K562 (cell line): ENCODE measurements around the gene PLCG2. TPM values are rescaled to one million over a fixed set of nuclear protein-coding genes. Genes with fewer than 3 reads are reported as not detected.

ENCODE experiments used
- CCNT2 ChIP-seq: IDR thresholded peaks from 2 replicates; pipeline ENCODE4 v1.6.1; 2011; ENCODE audit warnings: borderline replicate concordance, low read depth, mild to moderate bottlenecking, moderate library complexity, mixed read lengths, low read length; ENCODE audit not compliant: insufficient read length; ENCODE audit errors: extremely low read depth
- E2F3 ChIP-seq: fragments of 250-450 bp; sonication (Bioruptor Pico); IDR thresholded peaks from 2 replicates; pipeline ENCODE4 v1.4.0; 2020; ENCODE audit warnings: mild to moderate bottlenecking
- ELF1 ChIP-seq: fragments of 200-800 bp; sonication (Bioruptor generic); IDR thresholded peaks from 2 replicates; pipeline ENCODE4 v1.6.1; 2016; ENCODE audit warnings: missing genetic modification characterization, missing compliant biosample characterization
- ELF4 ChIP-seq: fragments of 450-650 bp; formaldehyde crosslinking; IDR thresholded peaks from 2 replicates; pipeline ENCODE4 v1.4.0; 2022; ENCODE audit warnings: missing genetic modification characterization
- GTF2A2 ChIP-seq: IDR thresholded peaks from 2 replicates; pipeline ENCODE4 v1.6.1; 2016; ENCODE audit warnings: mild to moderate bottlenecking, missing genetic modification characterization, missing compliant biosample characterization
- HMG20B ChIP-seq: fragments of 250-450 bp; sonication (Bioruptor Pico); IDR thresholded peaks from 2 replicates; pipeline ENCODE4 v1.5.0; 2021; ENCODE audit warnings: mild to moderate bottlenecking
- HNRNPLL ChIP-seq: fragments of 200-400 bp; formaldehyde crosslinking; IDR thresholded peaks from 2 replicates; pipeline ENCODE4 v1.6.1; 2017; ENCODE audit warnings: low read length, low read depth, mild to moderate bottlenecking; ENCODE audit not compliant: poor library complexity, severe bottlenecking
- KDM4B ChIP-seq, 2 experiments: fragments of 450-650 bp in 1 of 2; sonication (generic) in 1 of 2; IDR thresholded peaks; 2 replicates each; pipeline ENCODE4 v1.6.1; 2016 to 2017; ENCODE audit warnings: borderline replicate concordance in 2 of 2, antibody characterized with exemption in 1 of 2, low read depth in 1 of 2, mild to moderate bottlenecking in 1 of 2
- MBD2 ChIP-seq: sonication (generic); IDR thresholded peaks from 2 replicates; pipeline ENCODE4 v1.6.1; 2016; ENCODE audit warnings: low read depth, borderline replicate concordance
- MCM2 ChIP-seq: fragments of 450-650 bp; IDR thresholded peaks from 2 replicates; pipeline ENCODE4 v1.6.1; 2017; ENCODE audit warnings: low read depth, mild to moderate bottlenecking
- PCBP2 ChIP-seq: fragments of 200-400 bp; formaldehyde crosslinking; IDR thresholded peaks from 2 replicates; pipeline ENCODE4 v1.6.1; 2018; ENCODE audit warnings: low read length, low read depth, mild to moderate bottlenecking, moderate library complexity; ENCODE audit not compliant: poor library complexity, severe bottlenecking
- RBM22 ChIP-seq: fragments of 200-400 bp; formaldehyde crosslinking; IDR thresholded peaks from 2 replicates; pipeline ENCODE4 v1.6.1; 2018; ENCODE audit warnings: low read length, low read depth; ENCODE audit not compliant: poor library complexity, severe bottlenecking
- SIN3A ChIP-seq, 2 experiments: fragments of 150-350 bp in 1 of 2; IDR thresholded peaks; 2 replicates each; pipeline ENCODE4 v1.6.1; 2011 to 2016; ENCODE audit warnings: borderline replicate concordance in 2 of 2, low read depth in 2 of 2, low read length in 2 of 2, mild to moderate bottlenecking in 2 of 2, moderate library complexity in 2 of 2; ENCODE audit not compliant: control insufficient read depth in 1 of 2
- XRCC5 ChIP-seq: fragments of 200-400 bp; formaldehyde crosslinking; IDR thresholded peaks from 2 replicates; pipeline ENCODE4 v1.6.1; 2017; ENCODE audit warnings: low read depth, mild to moderate bottlenecking, low read length
- ZC3H11A ChIP-seq: IDR thresholded peaks from 2 replicates; pipeline ENCODE4 v1.6.1; 2012; ENCODE audit warnings: low read depth, low read length, improper control_type of control experiment
- ZNF274 ChIP-seq: IDR thresholded peaks from 2 replicates; pipeline ENCODE4 v1.6.1; 2011; ENCODE audit warnings: low read depth, mild to moderate bottlenecking, low read length, moderate library complexity, borderline replicate concordance
- ZNF282 ChIP-seq: sonication (generic); formaldehyde crosslinking; IDR thresholded peaks from 2 replicates; pipeline ENCODE4 v1.8.1; 2023; ENCODE audit warnings: missing genetic modification reagents
- ZNF408 ChIP-seq: fragments of 250-450 bp; sonication (Bioruptor Pico); IDR thresholded peaks from 2 replicates; pipeline ENCODE4 v1.4.0; 2020; ENCODE audit warnings: low read depth, mild to moderate bottlenecking, moderate library complexity
- ZNF79 ChIP-seq: fragments of 250-450 bp; sonication (Bioruptor Pico); IDR thresholded peaks from 2 replicates; pipeline ENCODE4 v1.4.0; 2020; ENCODE audit warnings: low read depth, mild to moderate bottlenecking, moderate library complexity
- polyA plus RNA-seq, 8 experiments: library from polyadenylated mRNA; depleted of rRNA in 4 of 8; stranded (reverse) in 5 of 8; unstranded in 3 of 8; fragments of >200 nt; fragmentation: Nextera tagmentation in 2 of 8; fragmentation: Illumina TruSeq in 1 of 8; extraction: Ambion mirVana in 2 of 8; extraction: Trizol in 1 of 8; gene quantifications; 2 replicates each; pipeline versions ENCODE4 v1.2.1 to v1.2.3, GENCODE V29; 2011 to 2014; ENCODE audit warnings: inconsistent platforms in 1 of 8, missing spikeins in 1 of 8
- total RNA-seq, 7 experiments: library from RNA; depleted of rRNA in 6 of 7; stranded (reverse); fragments of >200 nt in 6 of 7; fragmentation: Illumina TruSeq in 2 of 7; extraction: Trizol in 2 of 7; gene quantifications; 2 replicates each; pipeline versions ENCODE4 v1.2.1 to v1.2.3, GENCODE V29; 2011 to 2021; ENCODE audit warnings: low replicate concordance in 1 of 7
- TF ChIP-seq, protein P1 (sequence below): sonication (generic); formaldehyde crosslinking; IDR thresholded peaks from 2 replicates; pipeline ENCODE4 v1.8.0; 2022; ENCODE audit warnings: missing genetic modification reagents, mild to moderate bottlenecking, borderline replicate concordance
- TF ChIP-seq, protein P2 (sequence below): fragments of 450-650 bp; formaldehyde crosslinking; IDR thresholded peaks from 2 replicates; pipeline ENCODE4 v1.4.0; 2020; ENCODE audit warnings: mild to moderate bottlenecking, moderate library complexity
- TF ChIP-seq, protein P3 (sequence below): sonication (generic); formaldehyde crosslinking; IDR thresholded peaks from 2 replicates; pipeline ENCODE4 v1.4.0; 2020; ENCODE audit warnings: mild to moderate bottlenecking, missing genetic modification reagents

The PLCG2 gene
- total and polyA plus RNA-seq, 9 of the 15 experiments (the other 6 are each of a cell fraction or from before 2014, with no cell fraction given) = 0.94 to 7.1 (median 3.1) TPM

DNA sequence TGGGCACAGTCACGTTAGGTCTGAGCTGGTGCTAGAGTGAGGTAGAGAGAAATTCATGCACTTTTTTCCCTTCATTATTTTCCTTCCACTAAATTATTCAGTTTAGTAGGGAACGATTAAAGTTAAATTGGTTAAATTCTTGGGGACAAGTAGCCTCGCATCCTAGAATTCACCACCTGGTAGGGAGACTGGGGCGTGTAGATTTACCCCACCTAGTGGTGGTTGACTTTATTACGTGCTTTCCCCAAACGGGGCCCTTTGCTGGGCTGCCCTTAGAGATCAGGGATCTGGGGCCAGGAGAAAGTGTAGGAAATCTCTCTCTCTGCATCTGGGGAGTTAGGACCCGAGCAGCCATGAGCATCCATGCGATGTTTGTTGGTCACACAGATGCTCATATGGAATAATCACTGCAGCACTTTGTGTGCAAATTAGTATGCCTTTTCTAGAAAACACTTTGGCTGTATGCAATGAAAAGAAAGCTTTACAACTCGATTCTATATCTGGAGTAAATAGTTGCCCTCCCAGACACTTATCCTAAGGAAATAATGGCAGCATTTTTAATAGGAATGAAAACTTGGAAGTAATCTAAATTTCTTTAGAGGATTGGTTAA lies 107.0 kb downstream of the PLCG2 start (continued):
- TF ChIP-seq ZC3H11A (no peak), SIN3A (IDR thresholded peaks at IDR 0.05; ENCODE audit: borderline replicate concordance in 2 of 2, control insufficient read depth in 1 of 2, low read depth in 2 of 2, low read length in 2 of 2) (no peak), HNRNPLL (no peak), ZNF79 (CRISPR knock-in tag) (no peak), XRCC5 (no peak; the same call in 1 of the 2 replicates), MBD2 (no peak), ZNF408 (CRISPR knock-in tag) (no peak), KDM4B (IDR thresholded peaks at IDR 0.05; ENCODE audit: borderline replicate concordance in 2 of 2, low read depth in 1 of 2) (no peak), HMG20B (CRISPR knock-in tag) (no peak), RBM22 (no peak), ELF4 (no peak), ZNF274 (no peak), ELF1 (tag) (no peak), GTF2A2 (tag) (no peak), PCBP2 (no peak), MCM2 (no peak), ZNF282 (no peak), CCNT2 (no peak), E2F3 (no peak)
- TF ChIP-seq, protein P1, sequence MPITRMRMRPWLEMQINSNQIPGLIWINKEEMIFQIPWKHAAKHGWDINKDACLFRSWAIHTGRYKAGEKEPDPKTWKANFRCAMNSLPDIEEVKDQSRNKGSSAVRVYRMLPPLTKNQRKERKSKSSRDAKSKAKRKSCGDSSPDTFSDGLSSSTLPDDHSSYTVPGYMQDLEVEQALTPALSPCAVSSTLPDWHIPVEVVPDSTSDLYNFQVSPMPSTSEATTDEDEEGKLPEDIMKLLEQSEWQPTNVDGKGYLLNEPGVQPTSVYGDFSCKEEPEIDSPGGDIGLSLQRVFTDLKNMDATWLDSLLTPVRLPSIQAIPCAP (CRISPR knock-in tag) = no peak
- TF ChIP-seq, protein P2, sequence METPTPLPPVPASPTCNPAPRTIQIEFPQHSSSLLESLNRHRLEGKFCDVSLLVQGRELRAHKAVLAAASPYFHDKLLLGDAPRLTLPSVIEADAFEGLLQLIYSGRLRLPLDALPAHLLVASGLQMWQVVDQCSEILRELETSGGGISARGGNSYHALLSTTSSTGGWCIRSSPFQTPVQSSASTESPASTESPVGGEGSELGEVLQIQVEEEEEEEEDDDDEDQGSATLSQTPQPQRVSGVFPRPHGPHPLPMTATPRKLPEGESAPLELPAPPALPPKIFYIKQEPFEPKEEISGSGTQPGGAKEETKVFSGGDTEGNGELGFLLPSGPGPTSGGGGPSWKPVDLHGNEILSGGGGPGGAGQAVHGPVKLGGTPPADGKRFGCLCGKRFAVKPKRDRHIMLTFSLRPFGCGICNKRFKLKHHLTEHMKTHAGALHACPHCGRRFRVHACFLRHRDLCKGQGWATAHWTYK (CRISPR knock-in tag) = no peak
- TF ChIP-seq, protein P3, sequence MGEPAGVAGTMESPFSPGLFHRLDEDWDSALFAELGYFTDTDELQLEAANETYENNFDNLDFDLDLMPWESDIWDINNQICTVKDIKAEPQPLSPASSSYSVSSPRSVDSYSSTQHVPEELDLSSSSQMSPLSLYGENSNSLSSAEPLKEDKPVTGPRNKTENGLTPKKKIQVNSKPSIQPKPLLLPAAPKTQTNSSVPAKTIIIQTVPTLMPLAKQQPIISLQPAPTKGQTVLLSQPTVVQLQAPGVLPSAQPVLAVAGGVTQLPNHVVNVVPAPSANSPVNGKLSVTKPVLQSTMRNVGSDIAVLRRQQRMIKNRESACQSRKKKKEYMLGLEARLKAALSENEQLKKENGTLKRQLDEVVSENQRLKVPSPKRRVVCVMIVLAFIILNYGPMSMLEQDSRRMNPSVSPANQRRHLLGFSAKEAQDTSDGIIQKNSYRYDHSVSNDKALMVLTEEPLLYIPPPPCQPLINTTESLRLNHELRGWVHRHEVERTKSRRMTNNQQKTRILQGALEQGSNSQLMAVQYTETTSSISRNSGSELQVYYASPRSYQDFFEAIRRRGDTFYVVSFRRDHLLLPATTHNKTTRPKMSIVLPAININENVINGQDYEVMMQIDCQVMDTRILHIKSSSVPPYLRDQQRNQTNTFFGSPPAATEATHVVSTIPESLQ (CRISPR knock-in tag) = no peak
